GM12878 (cell line): ENCODE measurements around the gene PAX7. TPM values are rescaled to one million over a fixed set of nuclear protein-coding genes. Genes with fewer than 3 reads are reported as not detected.

Source experiments
- ATAC-seq: fragments of 200-7000 bp; cut with Tn5 transposase; 3 replicates; pipeline ENCODE4 v1.9.1; 2020; ENCODE audit warnings: mild to moderate bottlenecking, moderate library complexity
- BruUV-seq: library from RNA; stranded (reverse); fragments of 400-500 nt; replicated peaks from 2 replicates; lab custom pipeline; 2021; lab: Mats Ljungman, UMichigan
- CTCF ChIA-PET: fragments of 300-600 bp; sonication (Branson Sonifier 250); formaldehyde crosslinking; extraction: SDS; loops from one replicate; lab custom pipeline; 2021; ENCODE audit warnings: inconsistent platforms; lab: Yijun Ruan, JAX
- POLR2A ChIA-PET: fragments of 350-600 bp; formaldehyde crosslinking; extraction: SDS; loops from one replicate; lab custom pipeline; 2021; ENCODE audit warnings: inconsistent platforms; lab: Charles Lee
- RAD21 ChIA-PET: fragments of 300-600 bp; sonication (Branson Sonifier 250); formaldehyde crosslinking; loops from one replicate; lab custom pipeline; 2023; ENCODE audit warnings: antibody characterized with exemption; ENCODE audit not compliant: unreplicated experiment; lab: Charles Lee
- SMC1A ChIA-PET: fragments of 300-600 bp; sonication (Branson Sonifier 250); formaldehyde crosslinking; loops from one replicate; lab custom pipeline; 2023; ENCODE audit not compliant: unreplicated experiment, uncharacterized antibody; lab: Charles Lee
- DNase-seq: peaks from one replicate; pipeline ENCODE4 v3.0.0-alpha.2; 2011; ENCODE audit warnings: low read depth, low spot score
- FAIRE-seq: peaks from 3 replicates; lab custom pipeline; 2011; peaks lifted over from hg19 to GRCh38; lab: Jason Lieb, UNC
- H2AFZ ChIP-seq: 2 replicates; pipeline ENCODE4 v1.6.0; 2011; ENCODE audit warnings: low read depth, low read length, control low read depth; ENCODE audit not compliant: control insufficient read depth
- H3K27ac ChIP-seq: 2 replicates; pipeline ENCODE4 v1.5.1; 2011; ENCODE audit warnings: control low read depth; ENCODE audit not compliant: control insufficient read depth, insufficient read depth
- H3K27me3 ChIP-seq, 2 experiments: replicated peaks in 1 of 2; 2 replicates each; pipeline versions ENCODE4 v1.6.0 to v1.6.1; 2011; ENCODE audit warnings: low read length in 1 of 2; ENCODE audit not compliant: control insufficient read depth in 2 of 2, insufficient read depth in 2 of 2
- H3K36me3 ChIP-seq, 2 experiments: 2 replicates each; pipeline ENCODE4 v1.5.1; 2011; ENCODE audit warnings: low read length in 1 of 2; ENCODE audit not compliant: control insufficient read depth in 2 of 2, insufficient read depth in 2 of 2
- H3K4me1 ChIP-seq: 2 replicates; pipeline ENCODE4 v1.6.1; 2011; ENCODE audit warnings: mild to moderate bottlenecking, low read length, moderate library complexity, mixed read lengths; ENCODE audit not compliant: control insufficient read depth, insufficient read depth
- H3K4me2 ChIP-seq: 2 replicates; pipeline ENCODE4 v1.6.0; 2011; ENCODE audit warnings: control low read depth; ENCODE audit not compliant: control insufficient read depth, insufficient read depth
- H3K4me3 ChIP-seq: fragments of 200-600 bp; sonication (generic); 2 replicates; pipeline ENCODE4 v1.5.1; 2016
- H3K79me2 ChIP-seq: 2 replicates; pipeline ENCODE4 v1.6.0; 2011; ENCODE audit warnings: low read length; ENCODE audit not compliant: control insufficient read depth, insufficient read depth
- H3K9ac ChIP-seq: 2 replicates; pipeline ENCODE4 v1.8.0; 2011; ENCODE audit warnings: low read length, control low read depth, mixed read lengths; ENCODE audit not compliant: control insufficient read depth, insufficient read depth
- H3K9me3 ChIP-seq: replicated peaks from 3 replicates; pipeline ENCODE4 v1.5.1; 2011; ENCODE audit warnings: mild to moderate bottlenecking, low read length; ENCODE audit not compliant: control insufficient read depth, insufficient read depth
- H4K20me1 ChIP-seq: 2 replicates; pipeline ENCODE4 v1.6.0; 2011; ENCODE audit not compliant: control insufficient read depth, insufficient read depth
- BHLHE40 ChIP-seq, 2 experiments: fragments of 450-650 bp in 1 of 2; IDR thresholded peaks; 2 replicates each; pipeline ENCODE4 v1.6.1; 2011 to 2017; ENCODE audit warnings: low read depth in 2 of 2, borderline replicate concordance in 1 of 2, improper control_type of control experiment in 1 of 2, low read length in 1 of 2, mild to moderate bottlenecking in 1 of 2
- CHD1 ChIP-seq: IDR thresholded peaks from 2 replicates; pipeline ENCODE4 v1.6.1; 2012; ENCODE audit warnings: low read depth, low read length, improper control_type of control experiment
- HDGF ChIP-seq: fragments of 450-650 bp; IDR thresholded peaks from 2 replicates; pipeline ENCODE4 v1.6.1; 2016; ENCODE audit warnings: antibody characterized with exemption
- JUNB ChIP-seq: IDR thresholded peaks from 2 replicates; pipeline ENCODE4 v1.6.1; 2016; ENCODE audit warnings: antibody characterized with exemption, mild to moderate bottlenecking
- JUND ChIP-seq: IDR thresholded peaks from 2 replicates; pipeline ENCODE4 v1.6.1; 2012; ENCODE audit warnings: low read depth, mild to moderate bottlenecking, low read length, improper control_type of control experiment, moderate library complexity
- MEF2B ChIP-seq: fragments of 450-650 bp; IDR thresholded peaks from 2 replicates; pipeline ENCODE4 v1.6.1; 2018; ENCODE audit warnings: mild to moderate bottlenecking, moderate library complexity; ENCODE audit not compliant: partially characterized antibody, poor library complexity, severe bottlenecking
- MYC ChIP-seq: IDR thresholded peaks from 2 replicates; pipeline ENCODE4 v1.6.1; 2011; ENCODE audit warnings: mild to moderate bottlenecking, low read length, moderate library complexity, inconsistent platforms; ENCODE audit not compliant: insufficient read depth, insufficient replicate concordance, insufficient read length, severe bottlenecking
- NFIC ChIP-seq: IDR thresholded peaks from 2 replicates; pipeline ENCODE4 v1.6.1; 2012; ENCODE audit warnings: low read depth, mild to moderate bottlenecking, inconsistent platforms, low read length, moderate library complexity
- NR2C1 ChIP-seq: fragments of 450-650 bp; IDR thresholded peaks from 2 replicates; pipeline ENCODE4 v1.6.1; 2017; ENCODE audit warnings: antibody characterized with exemption, mild to moderate bottlenecking, moderate library complexity
- RAD21 ChIP-seq: IDR thresholded peaks from 2 replicates; pipeline ENCODE4 v1.6.1; 2011; ENCODE audit warnings: mild to moderate bottlenecking, low read depth, low read length, moderate library complexity; ENCODE audit not compliant: insufficient read depth
- SUZ12 ChIP-seq: fragments of 200-600 bp; sonication (generic); IDR thresholded peaks from one replicate; pipeline ENCODE4 v1.6.1; 2018; ENCODE audit warnings: antibody characterized with exemption, mild to moderate bottlenecking; ENCODE audit not compliant: unreplicated experiment
- TBL1XR1 ChIP-seq: IDR thresholded peaks from 2 replicates; pipeline ENCODE4 v1.6.1; 2012; ENCODE audit warnings: low read depth, low read length, improper control_type of control experiment
- ZNF274 ChIP-seq: IDR thresholded peaks from one replicate; pipeline ENCODE4 v1.8.0; 2011; ENCODE audit not compliant: insufficient read length, insufficient read depth
- whole genome bisulfite sequencing: methylation state at CpG from one replicate; pipeline ENCODE4 v1.1.6; 2016; ENCODE audit warnings: low lambda C conversion rate; ENCODE audit not compliant: insufficient replicate concordance, insufficient coverage; ENCODE audit errors: missing lambda C conversion rate; 5-methylcytosine and 5-hydroxymethylcytosine counted together
- in situ Hi-C: fragments of 300-500 bp; cut with MboI; formaldehyde crosslinking; loops from 9 replicates; pipeline ENCODE4 v1.14.3; 2018; ENCODE audit warnings: mixed read lengths
- intact Hi-C: fragments of 100-400 bp; cut with micrococcal nuclease; formaldehyde crosslinking; loops from one replicate; pipeline ENCODE4 v1.14.2; 2022; ENCODE audit not compliant: unreplicated experiment
- polyA plus RNA-seq, 11 experiments: library from polyadenylated mRNA; depleted of rRNA in 4 of 11; unstranded in 6 of 11; stranded (reverse) in 5 of 11; fragments of >200 nt; fragmentation: Nextera tagmentation in 4 of 11; fragmentation: Illumina TruSeq in 1 of 11; extraction: Ambion mirVana in 4 of 11; extraction: Trizol in 1 of 11; gene quantifications; 1 replicate in 1 of 11; 2 replicates in 10 of 11; pipeline versions ENCODE4 v1.2.1 to v1.2.3, GENCODE V29; 2011 to 2016; ENCODE audit warnings: inconsistent platforms in 2 of 11, missing spikeins in 2 of 11, low read depth in 1 of 11
- total RNA-seq, 4 experiments: library from RNA; depleted of rRNA in 3 of 4; stranded (reverse); fragments of >200 nt in 3 of 4; fragmentation: Illumina TruSeq in 1 of 4; extraction: Trizol in 1 of 4; gene quantifications; 2 replicates each; pipeline versions ENCODE4 v1.2.1 to v1.2.3, GENCODE V29; 2013 to 2021
- TF ChIP-seq, protein P1 (sequence below): fragments of 450-650 bp; IDR thresholded peaks from 2 replicates; pipeline ENCODE4 v1.6.1; 2016; ENCODE audit warnings: mild to moderate bottlenecking
- TF ChIP-seq, protein P2 (sequence below): IDR thresholded peaks from 2 replicates; pipeline ENCODE4 v1.6.1; 2011; ENCODE audit warnings: borderline replicate concordance, low read depth, mild to moderate bottlenecking, moderate library complexity, mixed read lengths, low read length; ENCODE audit not compliant: insufficient read depth; ENCODE audit errors: extremely low read length
- TF ChIP-seq, protein P3 (sequence below): fragments of 450-650 bp; IDR thresholded peaks from 2 replicates; pipeline ENCODE4 v1.6.1; 2018; ENCODE audit warnings: borderline replicate concordance, mild to moderate bottlenecking; ENCODE audit not compliant: partially characterized antibody

Gene PAX7
- total and polyA plus RNA-seq, 10 of the 15 experiments (the other 5 are each of a cell fraction or from before 2014, with no cell fraction given): not detected

DNA sequence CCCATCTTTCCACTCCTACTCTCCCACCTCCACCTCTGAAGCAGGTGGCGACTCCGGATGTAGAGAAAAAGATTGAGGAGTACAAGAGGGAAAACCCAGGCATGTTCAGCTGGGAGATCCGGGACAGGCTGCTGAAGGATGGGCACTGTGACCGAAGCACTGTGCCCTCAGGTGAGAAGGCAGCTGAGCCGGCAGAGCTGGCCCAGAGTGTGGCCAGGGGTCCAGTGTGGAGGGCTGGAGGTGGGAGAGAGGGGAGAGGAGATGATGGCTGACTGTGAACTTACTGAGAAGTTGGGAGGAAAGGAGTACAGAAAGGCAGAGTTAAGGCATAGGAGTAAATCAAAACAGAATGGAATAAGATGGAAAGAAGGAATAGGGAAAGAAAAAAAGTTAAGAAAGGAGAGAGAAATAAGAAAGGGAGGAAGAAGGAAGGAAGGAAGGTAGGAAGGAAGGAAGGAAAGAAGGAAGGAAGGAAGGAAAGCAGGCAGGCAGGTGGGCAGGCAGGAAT, 4.5 kb downstream of the PAX7 start:
- no peak for FAIRE-seq
- Histone ChIP-seq H2AFZ (no peak overlapping the region), H3K4me3 (no peak overlapping the region), H3K27me3 (peaks cover 26% of the 10 kb centered on the region in 2 experiments), H3K36me3 (no peaks in the 10 kb centered on the region), H3K79me2 (no peaks in the 10 kb centered on the region), H4K20me1 (no peaks in the 10 kb centered on the region), H3K27ac (no peak overlapping the region), H3K4me1 (no peaks in the 10 kb centered on the region), H3K9ac (no peak overlapping the region), H3K9me3 (no peaks in the 10 kb centered on the region), H3K4me2 (no peak overlapping the region)
- 0% methylated on average over 5 of the region's 5 CpGs for WGBS
- DNase-seq: no peak
- TF ChIP-seq CHD1 (no peak), NFIC (no peak), NR2C1 (no peak), HDGF (no peak), ZNF274 (no peak), MEF2B (no peak), MYC (no peak), JUND (no peak), JUNB (no peak), BHLHE40 (IDR thresholded peaks at IDR 0.05; ENCODE audit: borderline replicate concordance in 1 of 2, low read depth in 2 of 2, low read length in 1 of 2) (no peak), RAD21 (no peak), SUZ12 (no peak), TBL1XR1 (no peak)
- TF ChIP-seq, protein P1, sequence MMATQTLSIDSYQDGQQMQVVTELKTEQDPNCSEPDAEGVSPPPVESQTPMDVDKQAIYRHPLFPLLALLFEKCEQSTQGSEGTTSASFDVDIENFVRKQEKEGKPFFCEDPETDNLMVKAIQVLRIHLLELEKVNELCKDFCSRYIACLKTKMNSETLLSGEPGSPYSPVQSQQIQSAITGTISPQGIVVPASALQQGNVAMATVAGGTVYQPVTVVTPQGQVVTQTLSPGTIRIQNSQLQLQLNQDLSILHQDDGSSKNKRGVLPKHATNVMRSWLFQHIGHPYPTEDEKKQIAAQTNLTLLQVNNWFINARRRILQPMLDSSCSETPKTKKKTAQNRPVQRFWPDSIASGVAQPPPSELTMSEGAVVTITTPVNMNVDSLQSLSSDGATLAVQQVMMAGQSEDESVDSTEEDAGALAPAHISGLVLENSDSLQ: no peak
- TF ChIP-seq, protein P2, sequence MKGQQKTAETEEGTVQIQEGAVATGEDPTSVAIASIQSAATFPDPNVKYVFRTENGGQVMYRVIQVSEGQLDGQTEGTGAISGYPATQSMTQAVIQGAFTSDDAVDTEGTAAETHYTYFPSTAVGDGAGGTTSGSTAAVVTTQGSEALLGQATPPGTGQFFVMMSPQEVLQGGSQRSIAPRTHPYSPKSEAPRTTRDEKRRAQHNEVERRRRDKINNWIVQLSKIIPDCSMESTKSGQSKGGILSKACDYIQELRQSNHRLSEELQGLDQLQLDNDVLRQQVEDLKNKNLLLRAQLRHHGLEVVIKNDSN: no peak
- TF ChIP-seq, protein P3, sequence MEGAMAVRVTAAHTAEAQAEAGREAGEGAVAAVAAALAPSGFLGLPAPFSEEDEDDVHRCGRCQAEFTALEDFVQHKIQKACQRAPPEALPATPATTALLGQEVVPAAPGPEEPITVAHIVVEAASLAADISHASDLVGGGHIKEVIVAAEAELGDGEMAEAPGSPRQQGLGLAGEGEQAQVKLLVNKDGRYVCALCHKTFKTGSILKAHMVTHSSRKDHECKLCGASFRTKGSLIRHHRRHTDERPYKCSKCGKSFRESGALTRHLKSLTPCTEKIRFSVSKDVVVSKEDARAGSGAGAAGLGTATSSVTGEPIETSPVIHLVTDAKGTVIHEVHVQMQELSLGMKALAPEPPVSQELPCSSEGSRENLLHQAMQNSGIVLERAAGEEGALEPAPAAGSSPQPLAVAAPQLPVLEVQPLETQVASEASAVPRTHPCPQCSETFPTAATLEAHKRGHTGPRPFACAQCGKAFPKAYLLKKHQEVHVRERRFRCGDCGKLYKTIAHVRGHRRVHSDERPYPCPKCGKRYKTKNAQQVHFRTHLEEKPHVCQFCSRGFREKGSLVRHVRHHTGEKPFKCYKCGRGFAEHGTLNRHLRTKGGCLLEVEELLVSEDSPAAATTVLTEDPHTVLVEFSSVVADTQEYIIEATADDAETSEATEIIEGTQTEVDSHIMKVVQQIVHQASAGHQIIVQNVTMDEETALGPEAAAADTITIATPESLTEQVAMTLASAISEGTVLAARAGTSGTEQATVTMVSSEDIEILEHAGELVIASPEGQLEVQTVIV: no peak
- RAD21 ChIA-PET: no interaction called here
- no peak for ATAC-seq
- POLR2A ChIA-PET: no interaction called here
- in situ Hi-C loops: no loop called here
- CTCF ChIA-PET: no interaction called here
- SMC1A ChIA-PET: no interaction called here
- no TSS peak for BruUV-seq
- intact Hi-C loops: no loop called here
